ENCODE measurements around the gene ERC2.

ERC2 gene

GRCh38 chr3:55860049-55860721, 608.1 kb downstream of the ERC2 start:
- CTCF ChIA-PET = no interaction called here
- H3K27ac ChIP-seq (ENCODE audit: extremely low read depth, low read depth, low read length) = no peak overlapping the region

GRCh38 chr3:55859305-55859704, 609.0 kb downstream of the ERC2 start:
- H3K9me3 ChIP-seq (ENCODE audit: control insufficient read depth, insufficient read depth, low read depth, low read length) = no peaks in the 10 kb centered on the region
- no peak overlapping the region for H3K4me3 ChIP-seq (ENCODE audit: low read depth, low read length)
- no peaks in the 10 kb centered on the region for H3K4me1 ChIP-seq (ENCODE audit: control insufficient read depth, insufficient read depth, low read length)
- H3K36me3 ChIP-seq (ENCODE audit: control insufficient read depth in 2 of 2, insufficient read depth in 1 of 2, low read length in 2 of 2) = no peaks in the 10 kb centered on the region
- POLR2A ChIA-PET = no interaction called here
- CTCF ChIA-PET = interaction anchor here (0.5 kb wide), 1 partner anchor 40 kb away, joined by 3 read pairs; no protein-coding TSS in a partner anchor
- no peak for TF ChIP-seq ZNF23 (tag by site-specific recombination; IDR thresholded peaks at IDR 0.05; ENCODE audit: borderline replicate concordance)
- TF ChIP-seq ZNF621 (tag by site-specific recombination; IDR thresholded peaks at IDR 0.05) = no peak
- TF ChIP-seq HOXA7 (CRISPR knock-in tag; IDR thresholded peaks at IDR 0.05; ENCODE audit: borderline replicate concordance) = no peak
- no peak for TF ChIP-seq ZBTB20 (tag by site-specific recombination; IDR thresholded peaks at IDR 0.05)
- no peak for TF ChIP-seq ZNF830 (tag by site-specific recombination; IDR thresholded peaks at IDR 0.05; ENCODE audit: low read depth)
- no peak for TF ChIP-seq ZBTB10 (tag by site-specific recombination; IDR thresholded peaks at IDR 0.05)
- no peak for TF ChIP-seq ZNF138 (tag by site-specific recombination; IDR thresholded peaks at IDR 0.05; ENCODE audit: borderline replicate concordance)
- no peak for TF ChIP-seq ZBTB17 (tag by site-specific recombination; IDR thresholded peaks at IDR 0.05)
- TF ChIP-seq ZNF112 (tag by site-specific recombination; IDR thresholded peaks at IDR 0.05) = no peak
- TF ChIP-seq ZNF704 (tag by site-specific recombination; IDR thresholded peaks at IDR 0.05) = no peak
- TF ChIP-seq ZNF423 (tag by site-specific recombination; IDR thresholded peaks at IDR 0.05) = no peak
- TF ChIP-seq ZNF449 (tag by site-specific recombination; IDR thresholded peaks at IDR 0.05) = no peak
- H3K27ac ChIP-seq (ENCODE audit: extremely low read depth, low read depth, low read length) = no peak overlapping the region

More at GRCh38 chr3:55860049-55860721, 608.1 kb downstream of the ERC2 start:
- Histone ChIP-seq H3K36me3 (ENCODE audit: control insufficient read depth in 2 of 2, insufficient read depth in 1 of 2, low read length in 2 of 2) (no peaks in the 10 kb centered on the region), H3K4me1 (ENCODE audit: control insufficient read depth, insufficient read depth, low read length) (no peaks in the 10 kb centered on the region), H3K4me3 (ENCODE audit: low read depth, low read length) (no peak overlapping the region), H3K9me3 (ENCODE audit: control insufficient read depth, insufficient read depth, low read depth, low read length) (no peaks in the 10 kb centered on the region)
- POLR2A ChIA-PET = no interaction called here
- TF ChIP-seq ZSCAN5A (tag by site-specific recombination; IDR thresholded peaks at IDR 0.05) (no peak), ZNF121 (tag by site-specific recombination; IDR thresholded peaks at IDR 0.05) (no peak), ZNF704 (tag by site-specific recombination; IDR thresholded peaks at IDR 0.05) (no peak), ZNF776 (tag by site-specific recombination; IDR thresholded peaks at IDR 0.05; ENCODE audit: borderline replicate concordance) (no peak), ZNF404 (tag by site-specific recombination; IDR thresholded peaks at IDR 0.05) (no peak), ZNF223 (tag by site-specific recombination; IDR thresholded peaks at IDR 0.05) (no peak), RBAK (tag by site-specific recombination; IDR thresholded peaks at IDR 0.05) (no peak), ZNF366 (tag by site-specific recombination; conservative IDR thresholded peaks at IDR 0.05) (no peak), BCL11A (tag by site-specific recombination; IDR thresholded peaks at IDR 0.05; ENCODE audit: low read depth) (no peak), KLF10 (tag by site-specific recombination; IDR thresholded peaks at IDR 0.05) (no peak), ZNF785 (tag by site-specific recombination; IDR thresholded peaks at IDR 0.05) (no peak), ZNF629 (tag by site-specific recombination; IDR thresholded peaks at IDR 0.05) (no peak), ZNF24 (tag by site-specific recombination; IDR thresholded peaks at IDR 0.05) (no peak), ZNF2 (tag by site-specific recombination; IDR thresholded peaks at IDR 0.05) (no peak), ZNF37A (tag by site-specific recombination; IDR thresholded peaks at IDR 0.05) (no peak), ZNF211 (tag by site-specific recombination; IDR thresholded peaks at IDR 0.05; ENCODE audit: low read depth) (no peak), ZNF660 (tag by site-specific recombination; IDR thresholded peaks at IDR 0.05) (no peak)

Data from HEK293 (cell line).